Right renal cortex interstitium (tissue), 3 donors: Measurements from ENCODE around the gene GSTM4. TPM values are rescaled to one million over a fixed set of nuclear protein-coding genes. Genes with fewer than 3 reads are reported as not detected.
"Not testable (repeated sequence)": the region's sequence is repeated elsewhere in the genome, so short reads cannot be mapped to it uniquely, and the experiment has no call there.

Source experiments
- DNase-seq, 3 donors: peaks; one replicate each; pipeline ENCODE4 v3.0.0-alpha.2; 2013; ENCODE audit warnings: low read depth in 3 of 3, low spot score in 2 of 3
- polyA plus RNA-seq, 3 donors: library from polyadenylated mRNA; unstranded; fragments of 120-200 nt; gene quantifications; one replicate each; pipeline ENCODE4 v1.2.1, GENCODE V29; 2013; ENCODE audit not compliant: insufficient read length in 3 of 3

GSTM4 gene
- polyA plus RNA-seq, 3 donors, result 57.7 to 69.9 (median 61.7) TPM

GRCh38 chr1:109660691-109661026 is 4.8 kb downstream of the GSTM4 start:
- not testable (repeated sequence) for DNase-seq

GRCh38 chr1:109661391-109661790 is 5.5 kb downstream of the GSTM4 start:
- no peak for DNase-seq

- DNase-seq, result no peak
Observed at GRCh38 chr1:109664671-109665070, 8.8 kb downstream of the GSTM4 start.

- DNase-seq, result peak in 1 of 3 donors; percentile 86
Observed at GRCh38 chr1:109667452-109668122, 11.7 kb downstream of the GSTM4 start, which contains the start of gene GSTM2. TSS of gene GSTM2 (plus strand) at chr1:109668057. CDS start at chr1:109668116, 59 bp downstream.

GRCh38 chr1:109668123-109668775 is 12.3 kb downstream of the GSTM4 start:
- no peak for DNase-seq

- no peak for DNase-seq
Observed at GRCh38 chr1:109669246-109669948, 13.5 kb downstream of the GSTM4 start.

- not testable (repeated sequence) for DNase-seq
Observed at GRCh38 chr1:109669949-109670302, 14.0 kb downstream of the GSTM4 start.

GRCh38 chr1:109671067-109671466 is 15.2 kb downstream of the GSTM4 start:
- no peak for DNase-seq

GRCh38 chr1:109673861-109674260 is 18.0 kb downstream of the GSTM4 start:
- DNase-seq, result not testable (repeated sequence)

GRCh38 chr1:109676683-109677381 is 20.9 kb downstream of the GSTM4 start:
- not testable (repeated sequence) for DNase-seq

- no peak for DNase-seq
Observed at GRCh38 chr1:109677459-109677858, 21.6 kb downstream of the GSTM4 start.

GRCh38 chr1:109678637-109679036 is 22.7 kb downstream of the GSTM4 start:
- DNase-seq, result not testable (repeated sequence)

- not testable (repeated sequence) for DNase-seq
Observed at GRCh38 chr1:109684777-109685176, 28.9 kb downstream of the GSTM4 start.

GRCh38 chr1:109685399-109685798 is 29.5 kb downstream of the GSTM4 start:
- DNase-seq, result not testable (repeated sequence)

GRCh38 chr1:109685890-109686289 is 30.0 kb downstream of the GSTM4 start:
- not testable (repeated sequence) for DNase-seq

GRCh38 chr1:109687109-109687508 is 31.2 kb downstream of the GSTM4 start:
- not testable (repeated sequence) for DNase-seq

GRCh38 chr1:109687641-109688499 is 32.0 kb downstream of the GSTM4 start, which contains the start of gene GSTM1:
TSS of gene GSTM1 (plus strand) at chr1:109687817. CDS start at chr1:109687874, 57 bp downstream.
- no peak for DNase-seq

GRCh38 chr1:109689844-109690405 is 34.0 kb downstream of the GSTM4 start:
- no peak for DNase-seq

GRCh38 chr1:109691759-109692158 is 35.9 kb downstream of the GSTM4 start:
- no peak for DNase-seq

- not testable (repeated sequence) for DNase-seq
Observed at GRCh38 chr1:109694400-109694799, 38.5 kb downstream of the GSTM4 start.
